GM18907 (cell line): ENCODE data around the gene OR51E2.
"Not testable (repeated sequence)": the region's sequence is repeated elsewhere in the genome, so short reads cannot be mapped to it uniquely, and the experiment has no call there.

Source experiments
- ATAC-seq: cut with Tn5 transposase; IDR thresholded peaks from one replicate; pipeline ENCODE4 v1.9.1; 2021; ENCODE audit warnings: mild to moderate bottlenecking, moderate library complexity; ENCODE audit not compliant: unreplicated experiment

Gene OR51E2

GRCh38 chr11:4697585-4697984, at the start of gene OR51E2:
Gene OR51E2, minus strand, starts transcription at chr11:4697853. Its CDS starts 15,142 bp downstream, at chr11:4682711.
- no peak for ATAC-seq

GRCh38 chr11:4740735-4741134, 43.1 kb upstream of the OR51E2 start:
- no peak for ATAC-seq

- ATAC-seq = no peak
Observed at GRCh38 chr11:4727171-4727570, 29.5 kb upstream of the OR51E2 start.

GRCh38 chr11:4722616-4723534, 25.2 kb upstream of the OR51E2 start:
- not testable (repeated sequence) for ATAC-seq

- no peak for ATAC-seq
Observed at GRCh38 chr11:4714300-4714699, 16.6 kb upstream of the OR51E2 start.

GRCh38 chr11:4713241-4713640, 15.6 kb upstream of the OR51E2 start:
- no peak for ATAC-seq

GRCh38 chr11:4704790-4705334, 7.2 kb upstream of the OR51E2 start:
- no peak for ATAC-seq

- ATAC-seq = peak; percentile 57
Observed at GRCh38 chr11:4704054-4704789, 6.6 kb upstream of the OR51E2 start, which contains the start of gene MMP26. Gene MMP26, plus strand, starts transcription at chr11:4704784.

- no peak for ATAC-seq
Observed at GRCh38 chr11:4700436-4700820, 2.8 kb upstream of the OR51E2 start.

- peak; percentile 94 for ATAC-seq
Observed at GRCh38 chr11:4699697-4700435, 2.2 kb upstream of the OR51E2 start.

- ATAC-seq = no peak
Observed at GRCh38 chr11:4695442-4695841, 2.2 kb downstream of the OR51E2 start.

- ATAC-seq = no peak
Observed at GRCh38 chr11:4684631-4685285, 12.9 kb downstream of the OR51E2 start.

GRCh38 chr11:4682623-4683419, 14.8 kb downstream of the OR51E2 start:
- ATAC-seq = no peak

- no peak for ATAC-seq
Observed at GRCh38 chr11:4680341-4680740, 17.3 kb downstream of the OR51E2 start.

- no peak for ATAC-seq
Observed at GRCh38 chr11:4677948-4678347, 19.7 kb downstream of the OR51E2 start.

GRCh38 chr11:4673781-4674180, 23.9 kb downstream of the OR51E2 start:
- ATAC-seq = no peak

GRCh38 chr11:4672470-4672869, 25.2 kb downstream of the OR51E2 start:
- no peak for ATAC-seq

GRCh38 chr11:4671741-4672140, 25.9 kb downstream of the OR51E2 start:
- no peak for ATAC-seq

- no peak for ATAC-seq
Observed at GRCh38 chr11:4665424-4665823, 32.2 kb downstream of the OR51E2 start.

GRCh38 chr11:4664786-4665185, 32.9 kb downstream of the OR51E2 start:
- no peak for ATAC-seq
